Right cardiac atrium (tissue), 5 donors: ENCODE data around the gene FGF21. TPM values are rescaled to one million over a fixed set of nuclear protein-coding genes. Genes with fewer than 3 reads are reported as not detected.

Experiments
- polyA plus RNA-seq: library from polyadenylated mRNA; stranded (reverse); fragments of 200-250 nt; gene quantifications from one replicate; pipeline ENCODE4 v1.2.3, GENCODE V29; 2013
- total RNA-seq, 4 donors: library from RNA; stranded (reverse); fragmentation: NEBNext Ultra II Directional; extraction: Animal tissue kit (Norgen Biotek cat#: 25700); gene quantifications; one replicate each; pipeline ENCODE4 v1.2.1, GENCODE V29; 2021
- donor health status: healthy with polysubstance abuse.
- donor health status: DM: no; HTN: yes; CAD: no.
- donor health status: DM: no; HTN: no; CAD: no.
- donor health status: DM: no; HTN: yes; CAD: no; lungs with severe emphysema.
- donor health status: DM: yes; HTN: yes; CAD: no.

Gene FGF21
- total and polyA plus RNA-seq, 5 donors = not detected

Other genes starting within 250 kb of the FGF21 start
- 1 to 10 TPM; 3.1 to 7.2 (median 5.5) TPM for gene LMTK3, start 243.7 kb upstream of the FGF21 start, total RNA-seq
- gene LMTK3, start 243.7 kb upstream of the FGF21 start, polyA plus RNA-seq = 2.9 TPM
- gene SULT2B1, start 203.4 kb upstream of the FGF21 start, total RNA-seq = under 1 TPM in 2 of 4 donors, not detected in 2; 0.25 to 0.76 TPM
- 0.14 TPM for gene SULT2B1, start 203.4 kb upstream of the FGF21 start, polyA plus RNA-seq
- gene SPACA4, start 148.8 kb upstream of the FGF21 start, total RNA-seq = not detected
- gene SPACA4, start 148.8 kb upstream of the FGF21 start, polyA plus RNA-seq = not detected
- gene FAM83E, start 140.4 kb upstream of the FGF21 start, total RNA-seq = under 1 TPM in 1 of 4 donors, not detected in 3; 0.33 TPM
- 0.20 TPM for gene FAM83E, start 140.4 kb upstream of the FGF21 start, polyA plus RNA-seq
- 100 to 1,000 TPM; 606 to 773 (median 699) TPM for gene RPL18, start 136.3 kb upstream of the FGF21 start, total RNA-seq
- gene RPL18, start 136.3 kb upstream of the FGF21 start, polyA plus RNA-seq = 965 TPM
- gene SPHK2, start 136.0 kb upstream of the FGF21 start, total RNA-seq = 10 to 100 TPM in 3 of 4 donors, 1 to 10 TPM in 1; 7.3 to 12.7 (median 11.7) TPM
- 11.0 TPM for gene SPHK2, start 136.0 kb upstream of the FGF21 start, polyA plus RNA-seq
- gene DBP, start 118.1 kb upstream of the FGF21 start, total RNA-seq = 10 to 100 TPM in 3 of 4 donors, 1 to 10 TPM in 1; 2.8 to 16.9 (median 14.7) TPM
- gene DBP, start 118.1 kb upstream of the FGF21 start, polyA plus RNA-seq = 9.5 TPM
- 10 to 100 TPM in 3 of 4 donors, 1 to 10 TPM in 1; 8.6 to 16.5 (median 13.2) TPM for gene CA11, start 109.3 kb upstream of the FGF21 start, total RNA-seq
- 16.6 TPM for gene CA11, start 109.3 kb upstream of the FGF21 start, polyA plus RNA-seq
- gene NTN5, start 82.5 kb upstream of the FGF21 start, total RNA-seq = under 1 TPM; 0.19 to 0.94 (median 0.57) TPM
- gene NTN5, start 82.5 kb upstream of the FGF21 start, polyA plus RNA-seq = 0.14 TPM
- gene FUT2, start 59.6 kb upstream of the FGF21 start, total RNA-seq = not detected
- 0.09 TPM for gene FUT2, start 59.6 kb upstream of the FGF21 start, polyA plus RNA-seq
- 1 to 10 TPM; 1.6 to 5.7 (median 3.5) TPM for gene MAMSTR, start 35.8 kb upstream of the FGF21 start, total RNA-seq
- 4.0 TPM for gene MAMSTR, start 35.8 kb upstream of the FGF21 start, polyA plus RNA-seq
- gene RASIP1, start 14.9 kb upstream of the FGF21 start, total RNA-seq = 10 to 100 TPM; 13.8 to 19.6 (median 17.5) TPM
- 20.4 TPM for gene RASIP1, start 14.9 kb upstream of the FGF21 start, polyA plus RNA-seq
- gene IZUMO1, start 8.6 kb upstream of the FGF21 start, total RNA-seq = under 1 TPM; 0.18 to 0.54 (median 0.38) TPM
- 0.34 TPM for gene IZUMO1, start 8.6 kb upstream of the FGF21 start, polyA plus RNA-seq
- 1 to 10 TPM; 2.2 to 4.0 (median 2.6) TPM for gene FUT1, start 2.9 kb upstream of the FGF21 start, total RNA-seq
- 3.0 TPM for gene FUT1, start 2.9 kb upstream of the FGF21 start, polyA plus RNA-seq
- gene BCAT2, start 55.5 kb downstream of the FGF21 start, total RNA-seq = 10 to 100 TPM; 24.6 to 46.7 (median 37.9) TPM
- 39.7 TPM for gene BCAT2, start 55.5 kb downstream of the FGF21 start, polyA plus RNA-seq
- 1 to 10 TPM; 4.0 to 7.6 (median 5.5) TPM for gene HSD17B14, start 81.0 kb downstream of the FGF21 start, total RNA-seq
- 4.0 TPM for gene HSD17B14, start 81.0 kb downstream of the FGF21 start, polyA plus RNA-seq
- 10 to 100 TPM; 37.4 to 50.2 (median 44.0) TPM for gene PLEKHA4, start 113.1 kb downstream of the FGF21 start, total RNA-seq
- 32.0 TPM for gene PLEKHA4, start 113.1 kb downstream of the FGF21 start, polyA plus RNA-seq
- gene PPP1R15A, start 116.9 kb downstream of the FGF21 start, total RNA-seq = 10 to 100 TPM; 60.8 to 80.2 (median 70.9) TPM
- gene PPP1R15A, start 116.9 kb downstream of the FGF21 start, polyA plus RNA-seq = 156 TPM
- 1 to 10 TPM in 1 of 4 donors, under 1 TPM in 2, not detected in 1; 0.40 to 1.4 (median 0.46) TPM for gene TULP2, start 143.2 kb downstream of the FGF21 start, total RNA-seq
- 0.07 TPM for gene TULP2, start 143.2 kb downstream of the FGF21 start, polyA plus RNA-seq
- 100 to 1,000 TPM; 275 to 327 (median 307) TPM for gene NUCB1, start 144.8 kb downstream of the FGF21 start, total RNA-seq
- gene NUCB1, start 144.8 kb downstream of the FGF21 start, polyA plus RNA-seq = 213 TPM
- gene DHDH, start 178.2 kb downstream of the FGF21 start, total RNA-seq = under 1 TPM in 1 of 4 donors, not detected in 3; 0.31 TPM
- not detected for gene DHDH, start 178.2 kb downstream of the FGF21 start, polyA plus RNA-seq
- 10 to 100 TPM; 23.8 to 34.6 (median 30.4) TPM for gene BAX, start 199.4 kb downstream of the FGF21 start, total RNA-seq
- 24.4 TPM for gene BAX, start 199.4 kb downstream of the FGF21 start, polyA plus RNA-seq
- gene FTL, start 209.8 kb downstream of the FGF21 start, total RNA-seq = 1,000 to 10,000 TPM; 1,459 to 1,840 (median 1,541) TPM
- gene FTL, start 209.8 kb downstream of the FGF21 start, polyA plus RNA-seq = 1,675 TPM
- 10 to 100 TPM; 62.7 to 95.9 (median 89.0) TPM for gene GYS1, start 237.8 kb downstream of the FGF21 start, total RNA-seq
- 61.4 TPM for gene GYS1, start 237.8 kb downstream of the FGF21 start, polyA plus RNA-seq
- 10 to 100 TPM; 39.4 to 47.3 (median 45.4) TPM for gene RUVBL2, start 238.4 kb downstream of the FGF21 start, total RNA-seq
- gene RUVBL2, start 238.4 kb downstream of the FGF21 start, polyA plus RNA-seq = 54.5 TPM